ENCODE results near the gene NKAIN2. TPM values are rescaled to one million over a fixed set of nuclear protein-coding genes. Genes with fewer than 3 reads are reported as not detected.

NKAIN2 gene
- total and polyA plus RNA-seq, 8 donors: 0.02 to 0.09 TPM; not detected in 6

GRCh38 chr6:123899745-123900144 is 96.1 kb downstream of the NKAIN2 start:
- WGBS, 2 donors: 72 to 76% methylated on average over 6 of the region's 6 CpGs
- H3K9me3 ChIP-seq: no peaks in the 10 kb centered on the region
- TF ChIP-seq, protein P1, sequence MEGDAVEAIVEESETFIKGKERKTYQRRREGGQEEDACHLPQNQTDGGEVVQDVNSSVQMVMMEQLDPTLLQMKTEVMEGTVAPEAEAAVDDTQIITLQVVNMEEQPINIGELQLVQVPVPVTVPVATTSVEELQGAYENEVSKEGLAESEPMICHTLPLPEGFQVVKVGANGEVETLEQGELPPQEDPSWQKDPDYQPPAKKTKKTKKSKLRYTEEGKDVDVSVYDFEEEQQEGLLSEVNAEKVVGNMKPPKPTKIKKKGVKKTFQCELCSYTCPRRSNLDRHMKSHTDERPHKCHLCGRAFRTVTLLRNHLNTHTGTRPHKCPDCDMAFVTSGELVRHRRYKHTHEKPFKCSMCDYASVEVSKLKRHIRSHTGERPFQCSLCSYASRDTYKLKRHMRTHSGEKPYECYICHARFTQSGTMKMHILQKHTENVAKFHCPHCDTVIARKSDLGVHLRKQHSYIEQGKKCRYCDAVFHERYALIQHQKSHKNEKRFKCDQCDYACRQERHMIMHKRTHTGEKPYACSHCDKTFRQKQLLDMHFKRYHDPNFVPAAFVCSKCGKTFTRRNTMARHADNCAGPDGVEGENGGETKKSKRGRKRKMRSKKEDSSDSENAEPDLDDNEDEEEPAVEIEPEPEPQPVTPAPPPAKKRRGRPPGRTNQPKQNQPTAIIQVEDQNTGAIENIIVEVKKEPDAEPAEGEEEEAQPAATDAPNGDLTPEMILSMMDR (IDR thresholded peaks at IDR 0.05): no peak
- no peak overlapping the region for H3K4me3 ChIP-seq
- DNase-seq: no peak
- H3K36me3 ChIP-seq: no peaks in the 10 kb centered on the region
- FAIRE-seq: no peak
- no peak for ATAC-seq
- no peaks in the 10 kb centered on the region for H3K4me1 ChIP-seq
- H3K27me3 ChIP-seq: no peaks in the 10 kb centered on the region
- intact Hi-C loops (cut with DNase I): no loop called here
- no peak overlapping the region for H3K27ac ChIP-seq

DNA sequence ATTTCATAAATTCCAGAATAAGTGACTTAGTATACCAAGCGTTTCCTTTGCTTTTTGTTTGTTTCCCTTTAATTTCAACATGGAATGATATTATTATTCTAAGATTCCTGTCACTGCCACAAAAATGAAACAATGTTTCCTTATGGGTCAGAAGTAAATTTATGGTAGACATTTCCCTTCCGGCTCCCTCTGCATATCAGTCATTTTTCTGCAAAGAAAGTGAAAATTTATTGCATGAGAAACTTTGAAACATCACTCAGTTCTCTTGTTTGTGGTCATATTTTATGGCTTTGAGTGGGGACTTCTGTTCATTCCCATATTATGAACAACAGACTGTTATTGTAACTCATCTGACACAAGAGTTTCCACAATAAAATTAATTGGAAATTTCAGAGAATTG is 97.8 kb downstream of the NKAIN2 start:
- TF ChIP-seq, protein P1 (IDR thresholded peaks at IDR 0.05): no peak
- no peaks in the 10 kb centered on the region for H3K9me3 ChIP-seq
- intact Hi-C loops (cut with DNase I): no loop called here
- FAIRE-seq: no peak
- ATAC-seq: no peak
- no peaks in the 10 kb centered on the region for H3K36me3 ChIP-seq
- no peak overlapping the region for H3K27ac ChIP-seq
- DNase-seq: no peak
- 49 to 69% methylated on average over 2 of the region's 2 CpGs for WGBS, 2 donors
- H3K4me3 ChIP-seq: no peak overlapping the region
- H3K27me3 ChIP-seq: no peaks in the 10 kb centered on the region
- H3K4me1 ChIP-seq: no peaks in the 10 kb centered on the region

DNA sequence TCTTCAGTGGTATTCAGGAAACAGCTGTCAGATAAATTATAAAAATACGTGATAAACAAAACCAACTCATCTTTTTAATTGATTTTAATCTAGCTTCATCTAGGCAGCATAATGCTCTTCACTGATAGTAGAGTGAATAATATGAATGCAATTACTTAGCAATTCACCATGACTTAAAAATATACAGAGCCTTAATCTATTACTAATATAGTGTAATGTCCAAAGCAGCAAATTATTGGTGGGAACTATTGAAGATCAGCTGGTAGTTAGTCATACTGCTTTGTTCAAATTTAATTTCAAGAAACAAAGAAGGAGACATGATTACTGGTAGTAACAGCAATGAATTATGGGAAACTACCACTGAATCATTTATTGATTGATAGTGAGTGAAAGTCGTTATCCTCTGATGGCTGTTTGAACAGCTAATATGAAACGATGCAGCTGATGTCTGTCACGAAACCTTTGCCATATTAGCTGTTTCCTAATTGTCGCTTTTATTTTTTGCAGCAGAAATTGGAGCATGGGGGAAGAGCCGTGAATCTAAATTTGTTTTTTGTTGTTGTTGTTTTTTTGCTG is 99.2 kb downstream of the NKAIN2 start:
- Histone ChIP-seq H3K27me3 (no peaks in the 10 kb centered on the region), H3K4me1 (no peaks in the 10 kb centered on the region), H3K4me3 (no peak overlapping the region), H3K27ac (no peak overlapping the region), H3K9me3 (no peaks in the 10 kb centered on the region), H3K36me3 (no peaks in the 10 kb centered on the region)
- DNase-seq (no peak), ATAC-seq (no peak), FAIRE-seq (no peak)
- intact Hi-C loops (cut with DNase I): no loop called here
- TF ChIP-seq, protein P1 (IDR thresholded peaks at IDR 0.05): no peak
- WGBS, 2 donors: 50 to 67% methylated on average over 6 of the region's 6 CpGs

DNA sequence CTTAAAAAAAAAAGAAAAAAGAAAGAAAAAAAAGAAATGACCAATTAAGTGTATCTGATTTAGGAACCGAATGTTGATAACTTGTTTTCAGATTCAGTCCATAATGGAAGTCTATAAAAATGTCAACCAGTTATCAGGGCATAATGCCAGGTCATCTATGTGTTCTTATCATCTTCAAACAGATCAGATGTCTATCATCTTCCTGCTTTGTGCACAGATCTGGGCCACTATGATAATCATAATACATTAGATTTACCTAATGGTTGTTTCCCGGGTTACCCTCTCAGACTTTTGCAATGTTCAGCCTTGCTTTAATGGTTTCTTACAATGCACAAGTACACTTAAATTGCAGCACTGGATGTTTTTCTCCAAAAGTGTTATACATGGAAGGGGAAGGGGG is 100.6 kb downstream of the NKAIN2 start:
- no peaks in the 10 kb centered on the region for H3K36me3 ChIP-seq
- no peaks in the 10 kb centered on the region for H3K9me3 ChIP-seq
- DNase-seq (no peak), FAIRE-seq (no peak), ATAC-seq (no peak)
- intact Hi-C loops (cut with DNase I): no loop called here
- no peaks in the 10 kb centered on the region for H3K4me1 ChIP-seq
- H3K27ac ChIP-seq: no peak overlapping the region
- 77 to 80% methylated on average over 2 of the region's 2 CpGs for WGBS, 2 donors
- TF ChIP-seq, protein P1 (IDR thresholded peaks at IDR 0.05): no peak
- H3K27me3 ChIP-seq: no peaks in the 10 kb centered on the region
- no peak overlapping the region for H3K4me3 ChIP-seq

DNA sequence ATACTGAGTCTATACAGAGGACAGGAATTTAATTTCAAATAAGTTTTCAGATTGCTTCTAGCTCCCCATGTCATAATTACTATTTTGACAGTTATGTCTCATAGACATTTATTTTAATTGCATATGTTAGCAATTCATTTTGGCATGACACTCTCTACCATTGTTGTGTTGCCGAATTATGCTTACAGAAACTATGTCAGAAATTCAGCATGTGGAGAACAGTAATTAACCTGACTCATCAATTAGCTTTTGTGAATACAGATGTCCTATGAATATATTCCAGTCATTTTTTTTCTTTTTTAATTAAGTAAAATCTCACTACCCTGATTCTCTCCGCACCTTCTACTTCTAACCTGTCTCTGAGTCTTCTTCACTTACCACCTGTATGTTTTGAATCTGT is 105.1 kb downstream of the NKAIN2 start:
- intact Hi-C loops (cut with DNase I): no loop called here
- FAIRE-seq: no peak
- no peaks in the 10 kb centered on the region for H3K27me3 ChIP-seq
- H3K9me3 ChIP-seq: no peaks in the 10 kb centered on the region
- no peaks in the 10 kb centered on the region for H3K36me3 ChIP-seq
- no peak for ATAC-seq
- H3K27ac ChIP-seq: no peak overlapping the region
- TF ChIP-seq, protein P1 (IDR thresholded peaks at IDR 0.05): no peak
- 91 to 93% methylated on average over 2 of the region's 2 CpGs for WGBS, 2 donors
- H3K4me1 ChIP-seq: no peaks in the 10 kb centered on the region
- H3K4me3 ChIP-seq: no peak overlapping the region
- DNase-seq: no peak
